Fibroblast of upper back skin (primary cell): Measurements from ENCODE around the gene MEI1.
"Not testable (repeated sequence)": the region's sequence is repeated elsewhere in the genome, so short reads cannot be mapped to it uniquely, and the experiment has no call there.

ENCODE experiments used
- DNase-seq: peaks from one replicate; pipeline ENCODE4 v3.0.0-alpha.2; 2013

The MEI1 gene

DNA sequence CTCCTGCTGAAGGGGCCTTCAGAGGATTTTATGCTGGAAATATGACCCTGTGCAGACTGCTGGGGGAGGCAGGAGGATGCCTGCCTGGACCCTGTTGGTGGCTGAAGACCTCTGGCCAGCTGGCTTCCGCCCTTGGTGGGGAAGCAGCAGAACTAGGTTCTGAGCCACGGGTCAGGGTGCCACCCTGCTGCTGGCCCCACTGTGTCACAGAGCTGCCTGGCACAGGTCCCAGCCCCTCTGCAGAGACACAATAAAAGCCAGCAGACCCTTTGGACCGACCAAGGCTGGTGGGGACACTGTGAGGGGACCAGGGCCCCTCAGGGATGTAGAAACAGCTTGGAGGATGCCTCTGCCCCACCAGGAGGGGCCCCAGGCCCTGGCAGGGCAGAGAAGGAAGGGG is 126.7 kb downstream of the MEI1 start:
- no peak for DNase-seq

DNA sequence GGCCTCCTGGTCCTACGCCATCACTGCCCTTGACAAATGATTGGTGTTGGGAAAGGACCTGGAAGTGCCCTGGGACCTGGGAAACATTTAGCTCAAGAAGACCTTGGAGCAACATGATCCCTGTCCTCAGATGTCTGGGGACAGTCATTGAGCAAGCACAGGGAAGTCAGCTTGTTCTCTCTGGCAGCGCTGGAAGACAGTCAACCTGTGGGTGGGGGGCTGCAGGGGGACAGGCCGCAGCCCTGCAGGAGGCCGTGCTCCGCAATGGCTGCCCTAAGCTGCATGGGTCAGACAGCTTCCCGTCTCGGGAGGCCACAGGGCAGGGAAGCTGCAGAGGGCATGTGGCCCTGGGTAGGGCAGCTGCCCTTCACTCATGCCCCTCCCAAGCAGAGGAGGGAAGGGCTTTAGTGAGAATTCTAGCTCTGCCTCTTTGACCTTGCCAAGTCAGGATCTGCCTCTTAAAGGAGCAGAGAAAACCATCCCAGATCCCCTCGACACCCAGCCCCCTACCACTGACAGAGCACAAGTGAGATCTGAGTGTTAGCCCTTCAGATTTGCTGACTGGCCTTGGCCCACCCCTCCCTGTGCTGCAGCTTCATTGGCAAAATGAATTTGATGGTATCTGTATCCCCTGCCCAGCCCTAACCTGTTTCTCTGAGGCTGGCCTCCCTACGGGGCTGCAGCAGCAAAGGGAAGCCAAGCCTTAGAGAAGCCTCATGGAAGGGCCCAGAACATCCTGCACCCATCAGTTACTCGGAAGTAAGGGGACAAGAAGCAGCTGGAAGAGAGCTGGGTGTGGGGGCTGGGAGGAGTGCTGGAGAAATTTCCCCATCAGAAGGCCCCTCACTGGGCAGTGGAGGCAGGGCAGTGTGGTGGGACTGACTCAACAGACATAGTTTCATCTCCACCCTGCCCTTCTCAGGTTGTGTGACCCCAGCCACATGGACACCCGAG is 127.4 kb downstream of the MEI1 start:
- DNase-seq, result peak; percentile 9

DNA sequence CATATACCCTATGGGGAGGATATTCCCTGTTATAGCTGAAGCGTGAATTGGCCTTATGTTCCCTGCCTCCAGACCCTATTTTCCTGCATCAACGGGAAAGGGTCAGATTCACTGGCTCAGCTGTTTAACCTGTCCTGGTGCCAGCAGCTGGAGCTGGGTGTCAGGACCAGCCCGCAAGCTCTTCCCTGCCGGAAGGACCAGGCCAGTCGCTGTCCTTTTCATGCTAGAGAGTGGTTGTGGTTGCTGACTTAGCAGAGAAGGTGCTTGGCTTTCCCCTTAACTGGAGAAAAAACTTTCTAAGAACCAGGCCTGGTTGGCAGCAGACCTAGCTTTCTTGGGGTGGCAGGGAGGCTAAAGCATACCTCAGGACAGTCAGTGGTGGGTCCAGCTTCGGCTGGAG is 128.4 kb downstream of the MEI1 start:
- DNase-seq, result no peak

DNA sequence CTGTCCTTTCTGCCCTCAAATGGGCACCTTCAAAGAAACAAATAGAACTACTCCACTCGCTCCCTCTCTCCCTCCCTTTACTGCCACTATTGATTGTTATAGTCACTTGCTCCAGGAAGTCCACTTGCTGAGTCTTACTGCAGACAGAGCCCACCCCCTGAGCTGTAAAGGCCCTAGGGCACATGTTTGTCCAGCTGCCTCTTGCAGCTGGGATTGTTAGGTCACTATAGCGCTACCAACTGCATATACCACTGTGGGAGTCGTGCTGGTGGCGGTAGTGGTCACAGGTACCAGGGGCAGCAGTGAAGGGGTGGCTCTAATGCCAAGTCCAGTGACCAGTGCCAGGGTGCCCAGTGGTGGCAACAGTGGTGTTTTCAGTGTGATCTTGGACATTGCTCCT is 129.2 kb downstream of the MEI1 start:
- no peak for DNase-seq

DNA sequence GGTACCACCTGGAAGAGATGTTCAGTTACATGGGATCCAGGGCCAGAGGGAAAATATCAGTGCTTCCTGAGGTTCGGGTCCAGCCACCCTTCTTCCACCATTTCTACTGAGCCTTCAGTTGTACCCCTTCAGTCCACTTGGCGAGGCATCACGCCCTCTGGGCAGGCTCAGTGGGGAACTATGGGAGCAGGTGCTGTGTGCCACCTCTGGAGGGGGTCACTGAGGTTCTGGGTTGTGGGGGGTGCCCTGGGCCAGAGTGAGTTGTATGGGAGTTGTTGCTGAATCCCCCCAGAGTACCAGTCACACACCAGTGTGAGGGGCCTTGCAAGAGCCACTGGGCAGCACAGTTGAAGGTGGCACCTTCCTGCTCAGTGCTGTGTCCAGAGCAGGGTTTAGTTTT is 130.9 kb downstream of the MEI1 start:
- no peak for DNase-seq

DNA sequence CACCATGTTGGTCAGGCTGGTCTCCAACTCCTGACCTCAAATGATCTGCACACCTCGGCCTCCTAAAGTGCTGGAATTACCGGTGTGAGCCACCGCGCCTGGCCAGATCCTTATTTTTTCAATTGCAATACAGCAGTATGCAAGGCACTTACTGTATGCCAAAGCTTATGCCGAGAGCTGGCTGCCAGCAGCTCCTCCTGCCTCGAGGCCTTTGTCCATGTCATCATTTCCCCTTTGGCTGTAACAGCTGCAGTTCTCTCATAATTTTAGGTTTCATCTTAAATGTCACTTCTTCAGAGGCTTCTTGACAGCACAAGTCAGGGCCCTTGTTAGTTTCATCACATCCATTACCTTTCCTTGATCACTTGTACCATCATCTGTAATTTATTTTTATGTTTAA is 132.1 kb downstream of the MEI1 start:
- DNase-seq, result no peak

DNA sequence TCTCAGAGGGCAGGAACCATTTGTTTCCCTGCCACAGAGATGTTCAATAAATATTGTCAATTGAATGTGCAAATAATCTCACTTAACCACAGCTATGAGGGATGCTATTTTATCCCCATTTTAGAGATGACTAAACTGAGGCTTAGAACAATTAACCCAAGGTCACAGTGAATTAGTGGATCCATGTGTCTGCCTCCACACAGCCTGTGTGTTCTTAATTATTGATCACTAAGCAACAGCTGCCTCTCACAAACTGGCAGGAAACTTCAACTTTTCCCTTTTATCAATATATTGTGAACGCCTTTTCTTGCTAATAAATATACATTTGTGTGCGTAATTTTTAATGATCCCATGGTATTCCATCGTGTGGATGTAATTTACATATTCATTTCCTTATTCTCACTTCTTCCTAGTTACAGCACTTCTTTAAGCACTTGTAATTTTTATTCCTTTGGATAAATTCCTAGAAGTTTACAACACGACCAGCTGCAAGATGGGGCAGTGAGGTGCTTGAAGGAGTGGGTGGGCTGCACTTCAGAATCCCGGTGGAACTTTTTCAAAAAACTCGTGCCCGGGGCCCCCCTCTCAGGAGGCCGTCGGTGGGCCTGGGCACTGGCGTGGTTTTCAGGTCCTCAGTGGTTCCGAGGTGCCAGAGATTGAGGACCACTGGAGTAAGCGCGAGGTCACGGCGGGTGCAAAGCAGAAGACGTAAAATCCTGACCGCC is 132.7 kb downstream of the MEI1 start:
- peak; percentile 17 for DNase-seq

DNA sequence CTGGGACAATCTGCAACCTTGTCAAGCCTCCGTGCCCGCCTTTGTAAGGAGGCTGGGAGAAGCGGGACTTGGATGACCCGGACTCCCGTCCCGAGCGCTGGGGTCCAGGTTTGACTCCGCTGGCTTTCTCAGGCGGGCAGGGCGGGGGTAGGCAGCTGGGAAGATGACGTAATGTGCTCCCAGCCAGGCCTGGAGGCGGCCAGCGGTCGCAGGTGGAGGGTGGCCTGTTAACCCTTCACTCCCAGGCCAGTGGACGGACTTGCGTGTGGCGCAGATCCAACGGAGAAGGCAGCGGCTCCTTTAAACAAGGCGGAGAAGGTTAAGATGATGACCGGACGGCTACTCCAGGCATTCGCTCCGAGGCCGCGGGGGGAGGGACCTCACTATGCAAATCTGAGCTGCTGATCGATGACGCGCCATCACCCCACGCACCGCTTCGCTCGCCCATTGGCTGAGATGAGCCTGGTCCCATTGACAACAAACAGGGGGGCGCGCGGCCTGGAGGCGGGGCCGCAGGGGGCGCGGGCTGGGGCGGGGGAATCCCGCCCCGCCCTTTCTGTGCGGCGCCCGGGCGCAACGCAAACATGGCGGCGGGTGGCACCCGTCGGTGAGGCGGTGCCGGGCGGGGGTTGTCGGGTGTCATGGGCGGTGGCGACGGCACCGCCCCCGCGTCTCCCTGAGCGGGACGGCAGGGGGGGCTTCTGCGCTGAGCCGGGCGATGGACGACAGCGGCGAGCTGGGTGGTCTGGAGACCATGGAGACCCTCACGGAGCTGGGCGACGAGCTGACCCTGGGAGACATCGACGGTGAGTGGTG is 133.5 kb downstream of the MEI1 start, which contains the start of gene SREBF2:
TSS of gene SREBF2 (plus strand) at position 553 of the 816 bp plus-strand sequence. CDS start at position 719, 166 bp downstream.
- peak; percentile 100 for DNase-seq

DNA sequence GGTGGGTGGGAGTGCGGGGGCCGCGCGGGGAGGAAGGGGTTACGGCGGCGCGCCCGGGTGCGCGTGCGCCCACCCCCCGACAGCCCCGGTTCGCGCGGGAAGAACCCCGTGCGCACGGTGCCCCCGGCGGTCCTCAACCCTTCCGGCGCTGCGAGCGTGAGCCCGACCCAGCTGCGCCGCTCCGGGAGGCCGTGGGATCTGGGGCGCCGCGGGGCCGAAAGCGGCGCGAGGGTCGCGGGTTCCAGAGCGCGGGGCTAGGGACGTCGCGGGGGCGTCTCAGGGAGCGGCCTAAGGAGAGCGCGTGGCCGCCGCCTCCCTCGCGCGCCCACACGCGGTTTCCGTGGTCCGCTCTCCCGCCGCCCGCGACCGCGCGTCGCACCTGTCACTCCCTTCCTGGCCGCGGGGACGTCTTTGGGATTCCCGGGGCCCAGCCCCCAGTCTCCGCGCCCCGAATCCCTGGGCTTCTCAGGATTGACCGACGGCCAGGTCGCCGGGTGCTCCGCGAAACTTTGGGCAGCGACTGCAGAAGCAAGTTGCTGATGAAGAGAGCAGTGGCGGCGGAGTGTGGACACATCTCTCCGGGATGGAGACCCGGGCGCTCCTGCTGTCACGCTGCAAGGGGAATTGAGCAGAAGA is 134.2 kb downstream of the MEI1 start:
- no peak for DNase-seq

DNA sequence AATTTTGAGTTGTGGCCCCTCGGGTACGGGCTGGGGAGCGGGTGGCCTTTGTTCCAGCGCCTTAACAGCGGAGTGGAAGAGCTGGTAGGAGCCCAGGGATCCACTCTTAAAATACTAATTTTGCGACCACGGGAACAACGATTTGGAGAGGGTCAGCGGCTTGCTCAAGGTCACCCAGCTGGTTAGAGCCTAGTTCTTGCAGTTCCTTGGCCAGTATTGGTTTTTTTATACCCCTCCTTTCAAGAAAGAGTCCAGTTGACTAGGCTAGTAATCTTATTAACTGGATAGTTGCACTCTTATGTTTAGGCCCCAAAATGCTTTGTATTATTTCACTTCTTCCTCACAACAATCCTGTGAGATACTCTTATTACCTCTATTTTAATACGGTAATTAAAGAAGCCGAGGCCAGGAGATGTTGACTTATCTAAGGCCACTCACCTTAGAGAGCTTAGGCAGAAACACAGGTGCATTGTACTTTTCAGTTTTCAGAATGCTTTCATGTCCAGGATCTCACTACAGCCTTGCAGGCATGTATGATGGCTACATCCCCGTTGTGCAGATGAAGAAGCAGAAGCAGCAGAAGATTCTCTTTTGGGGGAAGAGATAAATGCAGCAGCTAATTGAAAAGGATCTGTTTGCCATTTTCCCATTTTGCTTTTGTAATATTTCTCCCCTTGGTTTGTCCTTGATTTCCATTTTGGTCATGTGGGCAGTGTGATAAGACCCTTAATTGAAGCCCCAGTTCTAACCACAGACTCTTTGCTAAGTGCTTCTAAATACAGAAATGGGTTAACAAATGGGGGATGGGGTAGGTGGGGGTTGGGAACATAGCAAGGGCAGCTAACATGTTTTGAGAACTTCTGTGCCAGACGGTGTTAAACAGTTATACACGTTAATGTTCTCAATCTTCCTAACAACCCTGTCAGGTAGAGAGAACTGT is 135.0 kb downstream of the MEI1 start:
- DNase-seq, result no peak

DNA sequence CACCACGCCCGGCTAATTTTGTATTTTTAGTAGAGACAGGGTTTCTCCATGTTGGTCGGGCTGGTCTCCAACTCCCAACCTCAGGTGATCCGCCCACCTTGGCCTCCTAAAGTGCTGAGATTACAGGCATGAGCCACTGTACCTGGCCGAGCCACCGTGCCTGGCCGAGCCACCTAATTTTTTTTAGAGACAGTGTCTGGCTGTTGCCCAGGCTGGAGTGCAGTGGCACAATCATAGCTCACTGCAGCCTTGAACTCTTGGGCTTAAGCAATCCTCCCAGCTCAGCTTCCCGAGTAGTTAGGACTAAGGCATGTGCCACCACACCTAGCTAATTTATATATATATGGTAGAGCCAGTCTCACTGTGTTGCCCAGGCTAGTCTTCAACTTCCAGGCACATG is 136.2 kb downstream of the MEI1 start:
- DNase-seq, result not testable (repeated sequence)

DNA sequence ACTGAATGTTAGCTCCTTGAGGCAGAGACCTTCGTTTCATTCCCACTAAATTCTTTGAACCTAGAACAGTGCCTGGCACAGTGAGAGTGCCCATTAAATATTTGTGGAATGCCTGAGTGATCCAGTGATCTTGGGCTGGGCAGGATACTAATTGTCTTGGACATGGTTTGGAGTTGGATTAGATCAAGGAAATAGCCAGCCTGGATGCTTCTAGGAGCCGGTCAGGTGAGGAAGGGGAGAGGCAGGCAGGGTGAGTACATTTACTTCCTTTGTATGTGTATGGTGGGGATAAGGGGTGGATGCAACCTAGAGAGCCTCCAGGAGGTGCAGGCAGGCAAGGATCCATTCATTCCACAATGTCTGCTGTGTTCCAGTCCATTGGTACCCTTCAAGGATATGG is 137.2 kb downstream of the MEI1 start:
- DNase-seq, result no peak

DNA sequence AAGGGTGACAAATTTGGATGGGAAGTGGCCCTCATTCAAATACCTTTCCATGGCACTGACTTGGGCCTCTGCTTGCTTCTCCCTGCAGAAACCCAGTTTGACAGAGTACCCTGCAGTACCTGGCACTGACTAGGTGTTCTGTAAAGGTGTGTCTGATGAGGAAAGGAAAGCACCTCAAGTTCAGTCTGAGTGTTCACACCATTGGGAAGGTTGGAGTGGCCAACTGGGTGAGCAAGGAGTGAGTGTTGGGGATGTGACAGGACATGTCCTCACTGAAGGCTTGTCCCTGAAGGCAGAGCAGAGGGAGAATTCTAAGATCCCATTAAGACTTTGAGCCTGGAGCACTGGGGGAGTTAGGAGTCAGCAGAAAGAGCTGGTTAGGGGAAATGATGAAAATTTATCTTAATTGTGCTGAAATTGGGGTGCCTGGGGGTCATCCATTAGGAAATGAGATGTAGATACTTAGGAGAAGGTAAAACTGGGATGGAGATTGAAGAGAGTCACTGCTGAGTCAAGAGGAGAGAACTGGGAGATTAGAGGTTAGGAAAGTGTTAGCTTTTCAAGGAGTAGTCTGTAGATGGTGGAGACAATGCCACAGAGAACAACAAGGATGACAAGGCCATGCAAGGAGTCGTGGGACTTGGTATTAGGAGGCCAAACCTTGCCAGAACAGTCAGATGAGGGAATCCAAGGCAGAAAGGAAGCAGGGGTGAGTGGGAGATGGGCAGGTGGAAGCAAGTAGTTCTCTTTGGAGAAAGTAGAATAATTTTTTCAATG is 139.7 kb downstream of the MEI1 start:
- DNase-seq, result no peak

DNA sequence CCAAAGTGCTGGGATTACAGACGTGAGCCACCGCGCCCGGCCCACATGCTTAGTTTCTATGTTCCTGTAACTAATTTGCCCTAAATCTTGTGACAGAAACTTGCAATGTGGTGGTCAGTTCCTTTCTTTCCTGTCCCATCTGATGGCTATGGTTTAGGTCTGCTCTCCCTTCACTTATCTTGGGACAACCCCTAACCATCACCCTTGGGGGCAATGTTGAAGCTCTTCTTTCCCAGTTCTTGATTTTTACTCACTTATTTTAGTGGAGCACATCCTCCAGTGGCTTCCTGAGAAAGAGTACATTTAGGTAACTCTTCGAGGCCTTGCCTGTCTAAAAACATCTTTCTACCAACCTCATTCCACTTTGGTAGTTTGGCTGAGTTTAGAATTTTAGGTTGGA is 140.9 kb downstream of the MEI1 start:
- DNase-seq, result no peak

DNA sequence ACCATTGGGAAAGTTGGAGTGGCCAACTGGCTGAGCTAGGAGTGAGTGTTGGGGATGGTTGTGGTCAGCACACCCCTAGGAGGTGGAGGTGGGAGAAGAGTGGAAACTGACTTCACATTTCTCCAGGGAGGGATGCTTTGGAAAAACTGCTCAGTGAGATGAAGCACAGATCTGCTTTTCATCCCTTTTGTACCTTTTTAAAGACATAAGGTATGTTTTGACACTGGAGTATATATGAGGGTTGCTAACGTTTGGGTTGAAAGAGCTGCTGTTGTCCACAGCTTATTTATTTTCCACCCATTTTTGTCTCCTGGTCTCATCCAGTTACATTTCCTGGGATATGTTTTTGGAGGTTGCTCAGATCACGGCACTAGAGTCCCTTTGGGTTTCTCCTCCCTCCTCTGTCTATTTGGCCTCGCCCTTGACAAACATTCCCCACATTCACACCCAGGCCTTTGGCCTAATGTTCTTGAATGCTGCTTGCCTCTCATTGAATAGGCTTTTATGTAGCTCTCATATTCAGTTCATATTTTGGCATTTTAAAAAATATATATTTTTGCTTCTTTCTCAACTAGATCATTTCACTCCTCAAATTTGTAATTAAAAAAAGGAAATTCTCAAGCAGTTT is 141.9 kb downstream of the MEI1 start:
- no peak for DNase-seq

DNA sequence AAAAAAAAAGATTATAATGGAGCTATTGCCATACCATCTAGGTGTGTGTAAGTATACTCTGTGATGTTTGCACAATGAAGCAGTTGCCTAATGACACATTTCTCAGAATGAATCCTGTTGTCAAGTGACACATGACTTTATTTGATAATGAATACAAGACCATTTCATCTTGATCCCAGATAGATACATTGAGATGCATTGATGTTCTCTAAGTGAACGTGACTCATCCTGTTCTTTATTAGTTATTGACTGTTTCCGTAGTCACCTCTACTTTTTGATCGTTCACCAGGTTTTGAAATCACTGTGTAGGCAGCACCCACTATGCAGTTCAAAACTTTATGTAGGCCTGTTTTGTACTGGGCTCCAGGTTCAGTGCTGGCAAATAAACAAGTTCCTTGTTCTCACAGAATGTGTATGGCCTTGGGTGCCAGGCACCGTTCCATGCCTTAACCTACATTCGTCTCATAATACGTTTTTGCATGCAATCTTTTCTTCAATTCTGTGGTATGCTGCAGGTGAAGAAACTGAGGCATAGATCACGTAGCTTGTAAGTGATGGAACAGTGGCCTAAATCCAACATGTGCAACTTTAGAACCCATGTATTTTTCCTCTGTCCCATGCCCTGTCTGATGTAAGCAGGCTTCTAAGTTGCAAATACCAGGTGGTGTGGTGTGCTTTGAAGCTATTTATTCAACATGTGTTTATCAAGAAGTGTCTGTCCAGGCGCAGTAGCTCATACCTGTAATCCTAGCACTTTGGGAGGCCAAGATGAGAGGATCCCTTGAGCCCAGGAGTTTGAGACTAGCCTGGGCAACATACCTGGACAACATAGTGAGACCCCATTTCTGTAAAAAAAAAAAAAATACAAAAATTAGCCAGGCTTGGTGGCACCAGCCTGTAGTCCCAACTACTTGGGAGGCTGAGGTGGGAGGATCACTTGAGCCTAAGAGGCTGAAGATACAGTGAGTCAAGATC is 144.0 kb downstream of the MEI1 start:
- no peak for DNase-seq

DNA sequence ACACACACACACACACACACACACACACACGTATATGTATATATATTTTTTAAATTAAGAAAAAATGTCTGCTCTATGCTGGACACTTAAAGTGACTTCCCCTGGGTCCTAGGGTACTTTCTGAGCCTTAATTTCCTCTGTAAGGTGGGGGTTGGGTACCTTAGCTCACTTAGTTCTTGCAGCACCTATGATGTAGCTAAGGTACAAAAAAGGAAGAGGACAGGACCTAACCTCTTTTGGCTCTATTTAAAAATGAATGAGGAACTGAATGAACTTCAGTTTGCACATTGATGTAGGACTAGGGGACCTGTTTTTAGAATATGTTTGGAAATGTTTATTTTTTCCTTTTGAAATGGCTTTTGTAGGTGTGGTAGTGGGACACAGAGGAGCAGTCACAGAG is 144.7 kb downstream of the MEI1 start:
- DNase-seq, result no peak

DNA sequence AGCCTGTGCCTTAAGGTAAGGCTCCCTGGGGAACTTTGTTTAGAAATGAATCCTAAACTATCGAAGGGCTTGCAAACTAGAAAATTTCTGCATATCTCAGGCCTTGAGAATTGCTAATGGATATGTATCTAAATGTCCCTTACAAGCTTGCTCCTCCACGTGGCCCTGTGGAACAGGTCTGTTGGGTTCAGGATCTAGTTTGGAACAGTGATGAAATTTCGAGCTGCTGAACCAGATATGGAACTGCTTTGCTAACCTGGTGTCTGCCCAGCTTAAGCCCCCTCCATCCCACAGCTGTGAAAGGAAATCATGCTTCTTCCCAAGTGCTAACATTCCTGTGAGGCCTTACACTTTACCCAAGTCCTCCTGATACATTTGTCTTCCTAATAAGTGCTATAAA is 145.2 kb downstream of the MEI1 start:
- DNase-seq, result no peak
